GM23338 (cell line): ENCODE measurements around the gene MEIOB. TPM values are rescaled to one million over a fixed set of nuclear protein-coding genes. Genes with fewer than 3 reads are reported as not detected.

ENCODE experiments used
- ATAC-seq: fragments of 200-7000 bp; cut with Tn5 transposase; 3 replicates; pipeline ENCODE4 v1.9.1; 2020
- DNase-seq: peaks from one replicate; pipeline ENCODE4 v3.0.0-alpha.2; 2015; ENCODE audit warnings: low spot score
- H2AFZ ChIP-seq: fragments of 200-600 bp; sonication (generic); 2 replicates; pipeline ENCODE4 v1.8.0; 2016; ENCODE audit warnings: antibody characterized with exemption, mild to moderate bottlenecking, moderate library complexity
- H3F3A ChIP-seq: fragments of 200-600 bp; sonication (generic); replicated peaks from 2 replicates; pipeline ENCODE4 v1.8.0; 2017; ENCODE audit warnings: antibody characterized with exemption, mixed run types, low read depth
- H3K27ac ChIP-seq: fragments of 200-600 bp; sonication (generic); 2 replicates; pipeline ENCODE4 v1.6.1; 2016; ENCODE audit warnings: low read depth
- H3K27me3 ChIP-seq: fragments of 200-600 bp; sonication (generic); 2 replicates; pipeline ENCODE4 v1.8.0; 2016; ENCODE audit warnings: mild to moderate bottlenecking, mixed run types, moderate library complexity; ENCODE audit not compliant: insufficient read depth
- H3K36me3 ChIP-seq: fragments of 200-600 bp; sonication (generic); 2 replicates; pipeline ENCODE4 v1.8.0; 2016; ENCODE audit warnings: mild to moderate bottlenecking; ENCODE audit not compliant: insufficient read depth
- H3K4me1 ChIP-seq: fragments of 200-600 bp; sonication (generic); 2 replicates; pipeline ENCODE4 v1.8.0; 2016; ENCODE audit warnings: mild to moderate bottlenecking, moderate library complexity; ENCODE audit not compliant: insufficient read depth
- H3K4me2 ChIP-seq: fragments of 200-600 bp; sonication (generic); 2 replicates; pipeline ENCODE4 v1.7.1; 2017; ENCODE audit warnings: mixed run types
- H3K4me3 ChIP-seq: fragments of 200-600 bp; sonication (generic); 2 replicates; pipeline ENCODE4 v1.6.1; 2016; ENCODE audit warnings: mixed run types
- H3K79me2 ChIP-seq: fragments of 200-600 bp; sonication (generic); replicated peaks from 2 replicates; pipeline ENCODE4 v1.8.0; 2017; ENCODE audit warnings: mild to moderate bottlenecking; ENCODE audit not compliant: insufficient read depth
- H3K9me2 ChIP-seq: fragments of 200-600 bp; sonication (generic); 2 replicates; pipeline ENCODE4 v1.8.0; 2017; ENCODE audit not compliant: insufficient read depth
- H4K20me1 ChIP-seq: fragments of 200-600 bp; sonication (generic); replicated peaks from 2 replicates; pipeline ENCODE4 v1.8.0; 2017; ENCODE audit warnings: mild to moderate bottlenecking; ENCODE audit not compliant: insufficient read depth
- H3K27ac Mint-ChIP-seq: 2 replicates; pipeline ENCODE4 v1.8.0; 2020; ENCODE audit warnings: inconsistent platforms, mild to moderate bottlenecking, moderate library complexity, mixed read lengths
- H3K27me3 Mint-ChIP-seq: 3 replicates; pipeline ENCODE4 v1.8.0; 2022; ENCODE audit warnings: low read depth, mild to moderate bottlenecking, moderate library complexity, mixed read lengths, inconsistent platforms; ENCODE audit not compliant: insufficient read depth, poor library complexity
- H3K36me3 Mint-ChIP-seq: 3 replicates; pipeline ENCODE4 v1.8.0; 2021; ENCODE audit warnings: low read depth, mild to moderate bottlenecking, inconsistent platforms, moderate library complexity, mixed read lengths
- H3K4me1 Mint-ChIP-seq: 3 replicates; pipeline ENCODE4 v1.8.0; 2020; ENCODE audit warnings: mild to moderate bottlenecking, inconsistent platforms, mixed read lengths
- H3K4me3 Mint-ChIP-seq: 3 replicates; pipeline ENCODE4 v1.8.0; 2021; ENCODE audit warnings: moderate library complexity, mild to moderate bottlenecking, inconsistent platforms, mixed read lengths
- H3K9me3 Mint-ChIP-seq: 3 replicates; pipeline ENCODE4 v1.8.0; 2020; ENCODE audit warnings: moderate library complexity, mild to moderate bottlenecking, inconsistent platforms, mixed read lengths
- CREB1 ChIP-seq: fragments of 250-450 bp; sonication (Bioruptor Pico); IDR thresholded peaks from 2 replicates; pipeline ENCODE4 v1.5.0; 2020; ENCODE audit warnings: low read depth, mild to moderate bottlenecking, moderate library complexity
- EZH2 ChIP-seq: fragments of 200-600 bp; sonication (generic); IDR thresholded peaks from one replicate; pipeline ENCODE4 v1.8.0; 2017; ENCODE audit warnings: antibody characterized with exemption, mild to moderate bottlenecking, low read depth; ENCODE audit not compliant: unreplicated experiment
- EZH2phosphoT487 ChIP-seq: fragments of 200-600 bp; sonication (generic); IDR thresholded peaks from one replicate; pipeline ENCODE4 v1.8.1; 2018; ENCODE audit warnings: antibody characterized with exemption; ENCODE audit not compliant: unreplicated experiment
- JUNB ChIP-seq: IDR thresholded peaks from one replicate; pipeline ENCODE4 v1.6.1; 2016; ENCODE audit warnings: antibody characterized with exemption; ENCODE audit not compliant: unreplicated experiment
- NANOG ChIP-seq: IDR thresholded peaks from 2 replicates; pipeline ENCODE4 v1.6.1; 2016; ENCODE audit warnings: antibody characterized with exemption, borderline replicate concordance
- POLR2AphosphoS5 ChIP-seq: IDR thresholded peaks from 2 replicates; pipeline ENCODE4 v1.6.1; 2016; ENCODE audit warnings: antibody characterized with exemption, low read depth
- STAT1 ChIP-seq: IDR thresholded peaks from one replicate; pipeline ENCODE4 v1.6.1; 2016; ENCODE audit warnings: antibody characterized with exemption; ENCODE audit not compliant: unreplicated experiment
- ZNF114 ChIP-seq: fragments of 250-450 bp; sonication (Bioruptor Pico); IDR thresholded peaks from 2 replicates; pipeline ENCODE4 v1.5.0; 2020; ENCODE audit warnings: mild to moderate bottlenecking, moderate library complexity
- ZNF331 ChIP-seq: fragments of 250-450 bp; sonication (Bioruptor Pico); IDR thresholded peaks from 2 replicates; pipeline ENCODE4 v1.5.0; 2020; ENCODE audit warnings: low read depth, mild to moderate bottlenecking, moderate library complexity
- polyA plus RNA-seq: library from polyadenylated mRNA; unstranded; fragments of >200 nt; fragmentation: Nextera tagmentation; extraction: Ambion mirVana; gene quantifications from 2 replicates; pipeline ENCODE4 v1.2.1, GENCODE V29; 2016
- total RNA-seq: library from RNA; depleted of rRNA; stranded (reverse); fragments of >200 nt; shearing (Covaris generic); gene quantifications from 2 replicates; pipeline ENCODE4 v1.2.3, GENCODE V29; 2014
- TF ChIP-seq, protein P1 (sequence below): IDR thresholded peaks from 2 replicates; pipeline ENCODE4 v1.6.1; 2016; ENCODE audit warnings: antibody characterized with exemption
- TF ChIP-seq, protein P2 (sequence below): IDR thresholded peaks from one replicate; pipeline ENCODE4 v1.6.1; 2018; ENCODE audit warnings: antibody characterized with exemption; ENCODE audit not compliant: unreplicated experiment
- TF ChIP-seq, protein P3 (sequence below), 2 experiments: fragments of 200-600 bp in 1 of 2; sonication (generic) in 1 of 2; conservative IDR thresholded peaks; 2 replicates each; pipeline versions ENCODE4 v1.5.1 to v1.6.1; 2016 to 2017; ENCODE audit warnings: antibody characterized with exemption in 2 of 2, low read depth in 2 of 2, mild to moderate bottlenecking in 2 of 2, moderate library complexity in 1 of 2
- TF ChIP-seq, protein P4 (sequence below): fragments of 250-450 bp; sonication (Bioruptor Pico); IDR thresholded peaks from 2 replicates; pipeline ENCODE4 v1.5.0; 2020; ENCODE audit warnings: mild to moderate bottlenecking, moderate library complexity

MEIOB gene
- total and polyA plus RNA-seq, 2 experiments from 2014 or later: 7.3 to 8.7 TPM

DNA sequence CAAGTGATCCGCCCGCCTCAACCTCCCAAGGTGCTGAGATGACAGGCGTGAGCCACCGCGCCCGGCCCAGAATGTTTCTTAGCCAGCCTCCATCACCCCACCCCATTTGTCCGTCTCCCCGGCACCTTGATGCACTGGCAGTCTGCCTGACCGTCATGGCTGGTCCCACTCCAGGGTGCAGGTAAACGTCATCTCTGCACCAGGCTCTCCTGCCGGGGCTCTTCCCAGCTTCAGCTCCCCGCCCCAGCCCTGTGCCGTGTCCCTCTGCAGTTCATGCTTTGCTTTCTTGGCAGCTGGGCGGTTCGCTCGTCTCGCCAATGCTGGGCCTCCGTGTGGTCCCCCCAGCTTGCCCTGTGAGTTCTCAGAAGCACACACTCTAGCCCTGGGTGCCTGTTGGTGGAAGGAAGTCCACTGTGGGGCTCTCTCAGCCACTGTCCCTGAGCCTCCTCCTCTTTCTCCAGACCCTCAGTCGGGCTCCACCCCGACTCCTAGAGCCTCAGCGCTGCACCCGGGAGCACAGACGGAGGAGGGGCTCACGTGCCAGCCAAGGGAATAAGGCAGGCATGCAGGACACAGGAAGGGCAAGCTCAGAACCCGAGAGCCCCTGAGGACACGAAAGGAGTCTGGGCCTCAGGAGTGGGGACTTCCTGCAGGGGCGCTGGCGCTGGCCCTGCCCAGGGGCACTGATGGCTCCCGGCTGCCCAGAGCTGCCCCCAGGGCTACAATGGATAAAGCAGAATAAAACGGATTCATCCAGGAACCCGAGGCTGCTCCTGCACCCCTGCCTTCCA is 34.3 kb upstream of the MEIOB start:
- no peak overlapping the region for H3K4me3 Mint-ChIP-seq
- ATAC-seq: peak; percentile 35
- no peaks in the 10 kb centered on the region for H3K79me2 ChIP-seq

More for the DNA sequence above, 34.3 kb upstream of the MEIOB start:
- Histone ChIP-seq H3K27me3 (no peaks in the 10 kb centered on the region), H3K9me2 (no peaks in the 10 kb centered on the region), H3K4me3 (no peak overlapping the region), H3K4me1 (peaks cover 3% of the 10 kb centered on the region; the same call in 1 of the 2 replicates), H3K36me3 (no peaks in the 10 kb centered on the region), H3K27ac (no peak overlapping the region), H3K4me2 (no peak overlapping the region), H2AFZ (peak overlapping the region; percentile 74), H3F3A (no peaks in the 10 kb centered on the region), H4K20me1 (no peaks in the 10 kb centered on the region)
- Mint-ChIP-seq H3K36me3 (no peaks in the 10 kb centered on the region), H3K9me3 (no peaks in the 10 kb centered on the region), H3K27me3 (peaks cover 14% of the 10 kb centered on the region), H3K27ac (no peak overlapping the region), H3K4me1 (peaks cover 12% of the 10 kb centered on the region; the same call in 1 of the 3 replicates)
- DNase-seq: no peak
- TF ChIP-seq NANOG: no peak
- TF ChIP-seq CREB1 (CRISPR knock-in tag): no peak
- TF ChIP-seq EZH2phosphoT487: no peak
- TF ChIP-seq, protein P1, sequence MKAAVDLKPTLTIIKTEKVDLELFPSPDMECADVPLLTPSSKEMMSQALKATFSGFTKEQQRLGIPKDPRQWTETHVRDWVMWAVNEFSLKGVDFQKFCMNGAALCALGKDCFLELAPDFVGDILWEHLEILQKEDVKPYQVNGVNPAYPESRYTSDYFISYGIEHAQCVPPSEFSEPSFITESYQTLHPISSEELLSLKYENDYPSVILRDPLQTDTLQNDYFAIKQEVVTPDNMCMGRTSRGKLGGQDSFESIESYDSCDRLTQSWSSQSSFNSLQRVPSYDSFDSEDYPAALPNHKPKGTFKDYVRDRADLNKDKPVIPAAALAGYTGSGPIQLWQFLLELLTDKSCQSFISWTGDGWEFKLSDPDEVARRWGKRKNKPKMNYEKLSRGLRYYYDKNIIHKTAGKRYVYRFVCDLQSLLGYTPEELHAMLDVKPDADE: no peak
- TF ChIP-seq, protein P2, sequence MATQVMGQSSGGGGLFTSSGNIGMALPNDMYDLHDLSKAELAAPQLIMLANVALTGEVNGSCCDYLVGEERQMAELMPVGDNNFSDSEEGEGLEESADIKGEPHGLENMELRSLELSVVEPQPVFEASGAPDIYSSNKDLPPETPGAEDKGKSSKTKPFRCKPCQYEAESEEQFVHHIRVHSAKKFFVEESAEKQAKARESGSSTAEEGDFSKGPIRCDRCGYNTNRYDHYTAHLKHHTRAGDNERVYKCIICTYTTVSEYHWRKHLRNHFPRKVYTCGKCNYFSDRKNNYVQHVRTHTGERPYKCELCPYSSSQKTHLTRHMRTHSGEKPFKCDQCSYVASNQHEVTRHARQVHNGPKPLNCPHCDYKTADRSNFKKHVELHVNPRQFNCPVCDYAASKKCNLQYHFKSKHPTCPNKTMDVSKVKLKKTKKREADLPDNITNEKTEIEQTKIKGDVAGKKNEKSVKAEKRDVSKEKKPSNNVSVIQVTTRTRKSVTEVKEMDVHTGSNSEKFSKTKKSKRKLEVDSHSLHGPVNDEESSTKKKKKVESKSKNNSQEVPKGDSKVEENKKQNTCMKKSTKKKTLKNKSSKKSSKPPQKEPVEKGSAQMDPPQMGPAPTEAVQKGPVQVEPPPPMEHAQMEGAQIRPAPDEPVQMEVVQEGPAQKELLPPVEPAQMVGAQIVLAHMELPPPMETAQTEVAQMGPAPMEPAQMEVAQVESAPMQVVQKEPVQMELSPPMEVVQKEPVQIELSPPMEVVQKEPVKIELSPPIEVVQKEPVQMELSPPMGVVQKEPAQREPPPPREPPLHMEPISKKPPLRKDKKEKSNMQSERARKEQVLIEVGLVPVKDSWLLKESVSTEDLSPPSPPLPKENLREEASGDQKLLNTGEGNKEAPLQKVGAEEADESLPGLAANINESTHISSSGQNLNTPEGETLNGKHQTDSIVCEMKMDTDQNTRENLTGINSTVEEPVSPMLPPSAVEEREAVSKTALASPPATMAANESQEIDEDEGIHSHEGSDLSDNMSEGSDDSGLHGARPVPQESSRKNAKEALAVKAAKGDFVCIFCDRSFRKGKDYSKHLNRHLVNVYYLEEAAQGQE: no peak
- TF ChIP-seq ZNF331 (CRISPR knock-in tag): no peak
- TF ChIP-seq STAT1: no peak
- TF ChIP-seq, protein P3, sequence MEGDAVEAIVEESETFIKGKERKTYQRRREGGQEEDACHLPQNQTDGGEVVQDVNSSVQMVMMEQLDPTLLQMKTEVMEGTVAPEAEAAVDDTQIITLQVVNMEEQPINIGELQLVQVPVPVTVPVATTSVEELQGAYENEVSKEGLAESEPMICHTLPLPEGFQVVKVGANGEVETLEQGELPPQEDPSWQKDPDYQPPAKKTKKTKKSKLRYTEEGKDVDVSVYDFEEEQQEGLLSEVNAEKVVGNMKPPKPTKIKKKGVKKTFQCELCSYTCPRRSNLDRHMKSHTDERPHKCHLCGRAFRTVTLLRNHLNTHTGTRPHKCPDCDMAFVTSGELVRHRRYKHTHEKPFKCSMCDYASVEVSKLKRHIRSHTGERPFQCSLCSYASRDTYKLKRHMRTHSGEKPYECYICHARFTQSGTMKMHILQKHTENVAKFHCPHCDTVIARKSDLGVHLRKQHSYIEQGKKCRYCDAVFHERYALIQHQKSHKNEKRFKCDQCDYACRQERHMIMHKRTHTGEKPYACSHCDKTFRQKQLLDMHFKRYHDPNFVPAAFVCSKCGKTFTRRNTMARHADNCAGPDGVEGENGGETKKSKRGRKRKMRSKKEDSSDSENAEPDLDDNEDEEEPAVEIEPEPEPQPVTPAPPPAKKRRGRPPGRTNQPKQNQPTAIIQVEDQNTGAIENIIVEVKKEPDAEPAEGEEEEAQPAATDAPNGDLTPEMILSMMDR (conservative IDR thresholded peaks at IDR 0.05; ENCODE audit: low read depth in 2 of 2): no peak
- TF ChIP-seq POLR2AphosphoS5: no peak
- no peak for TF ChIP-seq JUNB
- TF ChIP-seq, protein P4, sequence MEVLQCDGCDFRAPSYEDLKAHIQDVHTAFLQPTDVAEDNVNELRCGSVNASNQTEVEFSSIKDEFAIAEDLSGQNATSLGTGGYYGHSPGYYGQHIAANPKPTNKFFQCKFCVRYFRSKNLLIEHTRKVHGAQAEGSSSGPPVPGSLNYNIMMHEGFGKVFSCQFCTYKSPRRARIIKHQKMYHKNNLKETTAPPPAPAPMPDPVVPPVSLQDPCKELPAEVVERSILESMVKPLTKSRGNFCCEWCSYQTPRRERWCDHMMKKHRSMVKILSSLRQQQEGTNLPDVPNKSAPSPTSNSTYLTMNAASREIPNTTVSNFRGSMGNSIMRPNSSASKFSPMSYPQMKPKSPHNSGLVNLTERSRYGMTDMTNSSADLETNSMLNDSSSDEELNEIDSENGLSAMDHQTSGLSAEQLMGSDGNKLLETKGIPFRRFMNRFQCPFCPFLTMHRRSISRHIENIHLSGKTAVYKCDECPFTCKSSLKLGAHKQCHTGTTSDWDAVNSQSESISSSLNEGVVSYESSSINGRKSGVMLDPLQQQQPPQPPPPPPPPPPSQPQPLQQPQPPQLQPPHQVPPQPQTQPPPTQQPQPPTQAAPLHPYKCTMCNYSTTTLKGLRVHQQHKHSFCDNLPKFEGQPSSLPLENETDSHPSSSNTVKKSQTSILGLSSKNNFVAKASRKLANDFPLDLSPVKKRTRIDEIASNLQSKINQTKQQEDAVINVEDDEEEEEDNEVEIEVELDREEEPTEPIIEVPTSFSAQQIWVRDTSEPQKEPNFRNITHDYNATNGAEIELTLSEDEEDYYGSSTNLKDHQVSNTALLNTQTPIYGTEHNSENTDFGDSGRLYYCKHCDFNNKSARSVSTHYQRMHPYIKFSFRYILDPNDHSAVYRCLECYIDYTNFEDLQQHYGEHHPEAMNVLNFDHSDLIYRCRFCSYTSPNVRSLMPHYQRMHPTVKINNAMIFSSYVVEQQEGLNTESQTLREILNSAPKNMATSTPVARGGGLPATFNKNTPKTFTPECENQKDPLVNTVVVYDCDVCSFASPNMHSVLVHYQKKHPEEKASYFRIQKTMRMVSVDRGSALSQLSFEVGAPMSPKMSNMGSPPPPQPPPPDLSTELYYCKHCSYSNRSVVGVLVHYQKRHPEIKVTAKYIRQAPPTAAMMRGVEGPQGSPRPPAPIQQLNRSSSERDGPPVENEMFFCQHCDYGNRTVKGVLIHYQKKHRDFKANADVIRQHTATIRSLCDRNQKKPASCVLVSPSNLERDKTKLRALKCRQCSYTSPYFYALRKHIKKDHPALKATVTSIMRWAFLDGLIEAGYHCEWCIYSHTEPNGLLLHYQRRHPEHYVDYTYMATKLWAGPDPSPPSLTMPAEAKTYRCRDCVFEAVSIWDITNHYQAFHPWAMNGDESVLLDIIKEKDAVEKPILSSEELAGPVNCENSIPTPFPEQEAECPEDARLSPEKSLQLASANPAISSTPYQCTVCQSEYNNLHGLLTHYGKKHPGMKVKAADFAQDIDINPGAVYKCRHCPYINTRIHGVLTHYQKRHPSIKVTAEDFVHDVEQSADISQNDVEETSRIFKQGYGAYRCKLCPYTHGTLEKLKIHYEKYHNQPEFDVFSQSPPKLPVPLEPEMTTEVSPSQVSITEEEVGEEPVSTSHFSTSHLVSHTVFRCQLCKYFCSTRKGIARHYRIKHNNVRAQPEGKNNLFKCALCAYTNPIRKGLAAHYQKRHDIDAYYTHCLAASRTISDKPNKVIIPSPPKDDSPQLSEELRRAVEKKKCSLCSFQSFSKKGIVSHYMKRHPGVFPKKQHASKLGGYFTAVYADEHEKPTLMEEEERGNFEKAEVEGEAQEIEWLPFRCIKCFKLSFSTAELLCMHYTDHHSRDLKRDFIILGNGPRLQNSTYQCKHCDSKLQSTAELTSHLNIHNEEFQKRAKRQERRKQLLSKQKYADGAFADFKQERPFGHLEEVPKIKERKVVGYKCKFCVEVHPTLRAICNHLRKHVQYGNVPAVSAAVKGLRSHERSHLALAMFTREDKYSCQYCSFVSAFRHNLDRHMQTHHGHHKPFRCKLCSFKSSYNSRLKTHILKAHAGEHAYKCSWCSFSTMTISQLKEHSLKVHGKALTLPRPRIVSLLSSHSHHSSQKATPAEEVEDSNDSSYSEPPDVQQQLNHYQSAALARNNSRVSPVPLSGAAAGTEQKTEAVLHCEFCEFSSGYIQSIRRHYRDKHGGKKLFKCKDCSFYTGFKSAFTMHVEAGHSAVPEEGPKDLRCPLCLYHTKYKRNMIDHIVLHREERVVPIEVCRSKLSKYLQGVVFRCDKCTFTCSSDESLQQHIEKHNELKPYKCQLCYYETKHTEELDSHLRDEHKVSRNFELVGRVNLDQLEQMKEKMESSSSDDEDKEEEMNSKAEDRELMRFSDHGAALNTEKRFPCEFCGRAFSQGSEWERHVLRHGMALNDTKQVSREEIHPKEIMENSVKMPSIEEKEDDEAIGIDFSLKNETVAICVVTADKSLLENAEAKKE (CRISPR knock-in tag): no peak
- no peak for TF ChIP-seq ZNF114 (CRISPR knock-in tag)
- TF ChIP-seq EZH2: no peak
